Muscle of back (tissue), 11 donors: ENCODE data around the gene NPFFR1. TPM values are rescaled to one million over a fixed set of nuclear protein-coding genes. Genes with fewer than 3 reads are reported as not detected.
"Not testable (repeated sequence)": the region's sequence is repeated elsewhere in the genome, so short reads cannot be mapped to it uniquely, and the experiment has no call there.

ENCODE experiments used
- DNase-seq, 3 donors: peaks; one replicate each; pipeline versions ENCODE4 v3.0.0 to v3.0.0-alpha.2; 2013
- polyA plus RNA-seq, 10 donors: library from polyadenylated mRNA; unstranded; fragments of 120-200 nt; gene quantifications; one replicate each; pipeline ENCODE4 v1.2.1, GENCODE V29; 2013; ENCODE audit not compliant: insufficient read length in 10 of 10

NPFFR1 gene
- polyA plus RNA-seq, 10 donors: 0.03 to 0.08 (median 0.06) TPM

GRCh38 chr10:70227548-70228320, 56.1 kb downstream of the NPFFR1 start:
- DNase-seq: no peak

- no peak for DNase-seq
Observed at GRCh38 chr10:70223728-70224127, 60.1 kb downstream of the NPFFR1 start.

- not testable (repeated sequence) for DNase-seq
Observed at GRCh38 chr10:70222811-70223447, 60.9 kb downstream of the NPFFR1 start.

- no peak for DNase-seq
Observed at GRCh38 chr10:70222340-70222794, 61.4 kb downstream of the NPFFR1 start.

- DNase-seq: no peak
Observed at GRCh38 chr10:70221030-70221429, 62.8 kb downstream of the NPFFR1 start.

GRCh38 chr10:70212879-70213278, 70.9 kb downstream of the NPFFR1 start:
- no peak for DNase-seq

- DNase-seq: no peak
Observed at GRCh38 chr10:70212277-70212676, 71.5 kb downstream of the NPFFR1 start.

- no peak for DNase-seq
Observed at GRCh38 chr10:70206762-70207161, 77.0 kb downstream of the NPFFR1 start.

GRCh38 chr10:70201105-70201504, 82.7 kb downstream of the NPFFR1 start:
- DNase-seq: no peak

GRCh38 chr10:70198696-70199466, 84.9 kb downstream of the NPFFR1 start:
- no peak for DNase-seq

Other genes starting within 250 kb of the NPFFR1 start
- 10 to 100 TPM; 12.1 to 38.2 (median 19.1) TPM for gene MACROH2A2, start 231.2 kb downstream of the NPFFR1 start, polyA plus RNA-seq
- 1 to 10 TPM; 1.2 to 2.7 (median 2.3) TPM for gene AIFM2, start 151.2 kb downstream of the NPFFR1 start, polyA plus RNA-seq
- gene TYSND1, start 137.3 kb downstream of the NPFFR1 start, polyA plus RNA-seq: 1 to 10 TPM; 3.2 to 6.4 (median 4.6) TPM
- gene SAR1A, start 113.5 kb downstream of the NPFFR1 start, polyA plus RNA-seq: 100 to 1,000 TPM in 9 of 10 donors, 10 to 100 TPM in 1; 98.7 to 124 (median 113) TPM
- 100 to 1,000 TPM in 1 of 10 donors, 10 to 100 TPM in 9; 77.7 to 112 (median 84.3) TPM for gene PPA1, start 50.6 kb downstream of the NPFFR1 start, polyA plus RNA-seq
- gene LRRC20, start 98.6 kb upstream of the NPFFR1 start, polyA plus RNA-seq: 10 to 100 TPM; 20.3 to 39.2 (median 32.9) TPM
- gene EIF4EBP2, start 120.1 kb upstream of the NPFFR1 start, polyA plus RNA-seq: 10 to 100 TPM; 47.3 to 77.6 (median 60.7) TPM
- under 1 TPM in 9 of 10 donors, not detected in 1; 0.15 to 0.87 (median 0.29) TPM for gene NODAL, start 157.7 kb upstream of the NPFFR1 start, polyA plus RNA-seq
- gene PALD1, start 194.8 kb upstream of the NPFFR1 start, polyA plus RNA-seq: 10 to 100 TPM; 10.7 to 16.3 (median 14.4) TPM